ENCODE results near the gene UBA5.

The UBA5 gene

DNA sequence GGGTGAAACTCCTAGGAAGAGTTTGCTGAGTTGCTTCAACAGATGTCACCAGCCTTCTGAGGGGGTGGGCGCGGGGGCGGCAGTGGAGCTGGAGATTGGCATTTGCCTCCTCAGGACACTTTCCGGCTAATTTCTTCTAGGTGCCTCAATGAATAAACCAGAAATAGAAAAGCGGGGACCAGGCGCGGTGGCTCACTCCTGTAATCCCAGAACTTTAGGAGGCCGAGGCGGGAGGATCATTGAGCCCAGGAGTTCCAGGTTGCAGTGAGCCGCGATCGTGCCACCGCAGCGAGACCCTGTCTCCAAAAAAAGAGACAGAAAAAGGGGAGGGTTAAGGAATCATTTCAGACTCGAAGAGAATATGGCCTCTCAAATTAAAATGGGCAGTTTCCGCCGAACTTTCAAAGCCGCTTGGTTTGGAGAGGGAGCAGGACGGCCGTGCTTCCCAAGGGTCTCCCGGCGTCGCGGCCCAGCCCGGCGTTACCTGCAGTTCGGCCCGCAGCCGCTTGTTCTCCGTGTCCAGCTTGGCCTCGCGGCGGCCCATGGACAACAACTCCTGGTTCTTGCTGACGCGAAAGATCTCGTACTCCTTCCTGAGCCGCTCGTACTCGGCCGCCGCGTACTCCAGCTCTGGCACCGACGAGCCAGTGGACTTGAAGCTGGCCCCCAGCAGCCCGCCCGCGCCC is 61.5 kb downstream of the UBA5 start:
- peak; percentile 62 for DNase-seq

GRCh38 chr3:132722165-132723023 is 62.3 kb downstream of the UBA5 start, which contains the start of gene NPHP3:
Gene NPHP3 (minus strand): TSS chr3:132722409. CDS start chr3:132722355, 54 bp downstream.
- peak; percentile 96 for DNase-seq

GRCh38 chr3:132723024-132723950 is 63.2 kb downstream of the UBA5 start:
- peak; percentile 18 for DNase-seq

- peak; percentile 36 for DNase-seq
These were observed 66.3 kb downstream of the UBA5 start for GRCh38 chr3:132726341-132726823.

All from fibroblast of skin of right biceps (primary cell).